Measurements from ENCODE around the gene INS.
A peak's percentile ranks its signal among the peaks of the same experiment; 100 is the strongest.

Gene INS

GRCh38 chr11:2164861-2165555 is 4.0 kb upstream of the INS start:
- DNase-seq (ENCODE audit: low spot score): no peak

DNA sequence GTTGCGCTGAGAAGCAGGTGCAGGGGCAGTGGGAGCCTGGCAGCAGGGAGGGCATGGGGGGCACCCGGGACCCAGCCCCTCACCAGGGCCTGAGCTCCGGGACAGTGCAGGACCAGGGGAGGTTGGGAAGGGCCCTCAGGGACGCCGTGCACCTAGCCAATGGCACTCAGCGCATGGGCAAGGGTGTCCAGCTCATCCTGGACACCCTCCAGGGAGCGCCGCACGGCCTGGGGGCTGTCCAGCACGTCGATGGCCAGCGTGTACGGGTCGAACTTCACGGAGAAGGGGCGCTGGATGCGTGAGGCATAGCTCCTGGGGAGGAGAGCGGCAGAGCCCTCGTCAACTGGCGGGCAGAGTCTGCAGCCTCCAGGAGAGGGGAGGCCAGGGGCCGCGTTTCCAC is 3.1 kb upstream of the INS start:
- no peak for DNase-seq (ENCODE audit: low spot score)

- DNase-seq (ENCODE audit: low spot score): no peak
Observed at GRCh38 chr11:2163428-2163978, 2.5 kb upstream of the INS start.

GRCh38 chr11:2159536-2160413 is 1.2 kb downstream of the INS start:
- no peak for DNase-seq (ENCODE audit: low spot score)

GRCh38 chr11:2158966-2159365 is 2.0 kb downstream of the INS start:
- no peak for DNase-seq (ENCODE audit: low spot score)

DNA sequence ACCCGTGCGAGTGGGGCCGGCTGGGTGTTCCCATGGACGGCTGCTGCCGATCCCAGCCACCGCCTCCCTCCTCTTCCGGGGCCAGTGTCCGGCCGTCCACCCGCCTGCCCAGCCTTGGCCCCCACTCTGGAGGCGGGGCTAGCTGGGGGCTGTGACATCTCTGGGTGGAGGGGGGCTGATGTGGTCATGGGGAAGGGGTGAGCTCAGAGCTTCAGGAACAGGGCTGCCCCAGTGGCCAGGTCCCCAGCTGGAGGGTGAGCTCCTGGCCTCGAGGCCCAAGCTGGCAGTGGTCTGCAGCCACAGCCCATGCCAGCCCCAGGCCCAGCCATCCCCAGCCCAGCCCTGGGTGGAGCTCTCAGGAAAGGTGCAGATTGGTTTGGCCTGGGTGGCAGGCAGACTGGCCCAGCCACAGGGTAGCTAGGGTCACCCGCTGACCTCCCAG is 2.7 kb downstream of the INS start:
- no peak for DNase-seq (ENCODE audit: low spot score)

DNA sequence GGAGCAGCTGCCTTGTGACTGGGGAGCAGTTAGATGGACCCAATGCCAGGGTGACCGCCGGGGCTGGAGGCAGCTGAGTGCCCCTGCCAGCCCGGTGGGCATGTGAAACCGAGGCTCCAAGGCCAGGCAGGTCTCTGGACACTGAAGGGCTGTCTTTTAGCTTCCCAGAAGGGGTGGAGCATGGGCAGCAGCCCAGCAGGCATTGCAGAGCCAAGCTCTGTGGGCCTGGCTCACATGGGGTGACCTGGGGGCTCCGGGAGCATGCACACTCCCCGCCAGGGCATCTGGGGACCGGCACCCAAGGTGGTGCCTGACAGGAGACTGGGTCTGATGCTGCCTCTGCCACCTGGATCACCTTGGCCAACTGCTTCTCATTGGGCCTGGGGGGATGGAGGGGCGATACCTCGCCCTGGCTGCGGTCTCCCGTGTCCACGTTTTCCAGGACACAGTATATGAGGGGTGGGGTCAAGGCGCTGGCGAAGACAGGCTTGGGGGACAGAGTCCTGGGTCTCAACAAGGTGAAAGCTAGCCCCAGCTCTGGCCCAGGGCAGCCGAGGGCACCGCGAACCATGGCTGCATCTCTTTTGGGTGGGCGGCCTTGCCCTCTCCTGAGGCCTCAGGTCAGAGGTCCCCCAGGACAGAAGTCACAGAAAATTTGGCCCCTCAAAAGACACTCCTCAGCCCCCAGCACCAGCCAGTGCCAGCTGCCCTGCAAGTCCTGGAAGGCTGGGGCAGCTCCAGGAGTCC is 3.5 kb downstream of the INS start:
- DNase-seq (ENCODE audit: low spot score): no peak

GRCh38 chr11:2156416-2157182 is 4.4 kb downstream of the INS start:
- peak; percentile 26 for DNase-seq (ENCODE audit: low spot score)

GRCh38 chr11:2155511-2155910 is 5.5 kb downstream of the INS start:
- DNase-seq (ENCODE audit: low spot score): no peak

DNA sequence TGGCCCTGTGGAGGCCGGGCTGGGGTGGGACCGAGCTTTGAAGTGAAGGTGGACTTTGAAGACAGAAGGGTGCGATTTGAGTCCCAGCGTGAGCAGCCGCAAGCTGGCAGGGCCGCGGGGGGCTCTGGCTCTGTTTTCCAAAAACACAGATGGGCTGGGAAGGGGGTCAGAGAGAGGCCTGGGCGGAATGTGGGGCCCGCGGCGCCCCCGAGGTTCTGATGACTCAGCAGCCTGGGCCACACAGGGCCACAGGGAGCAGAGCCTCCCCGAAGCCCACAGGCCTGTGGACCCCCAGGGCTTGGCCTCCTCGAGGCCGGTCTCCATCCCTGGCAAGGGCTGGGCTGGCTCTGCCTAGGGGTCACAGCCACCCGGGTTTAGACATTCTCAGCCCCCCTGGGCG is 6.1 kb downstream of the INS start:
- no peak for DNase-seq (ENCODE audit: low spot score)

DNA sequence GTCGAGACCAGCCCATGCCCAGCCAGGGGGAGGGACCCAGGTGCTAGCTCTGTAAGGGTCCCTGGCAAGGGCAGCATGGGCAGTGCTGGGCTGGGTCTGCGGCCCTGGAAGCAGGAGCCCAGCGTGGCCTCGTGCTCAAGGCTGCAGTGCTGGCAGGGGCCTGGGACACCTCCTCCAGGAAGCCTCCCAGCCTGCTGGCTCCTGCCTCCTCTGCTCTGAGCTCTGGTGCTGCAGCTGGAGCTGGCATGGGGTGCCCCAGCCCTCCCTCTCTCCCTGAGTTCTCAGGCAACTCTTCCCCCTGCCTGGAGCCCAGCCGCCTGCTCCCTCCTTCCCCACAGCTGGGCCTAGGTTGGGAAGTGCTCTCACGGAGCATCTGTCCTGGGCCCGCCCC is 6.8 kb downstream of the INS start:
- DNase-seq (ENCODE audit: low spot score): no peak

DNA sequence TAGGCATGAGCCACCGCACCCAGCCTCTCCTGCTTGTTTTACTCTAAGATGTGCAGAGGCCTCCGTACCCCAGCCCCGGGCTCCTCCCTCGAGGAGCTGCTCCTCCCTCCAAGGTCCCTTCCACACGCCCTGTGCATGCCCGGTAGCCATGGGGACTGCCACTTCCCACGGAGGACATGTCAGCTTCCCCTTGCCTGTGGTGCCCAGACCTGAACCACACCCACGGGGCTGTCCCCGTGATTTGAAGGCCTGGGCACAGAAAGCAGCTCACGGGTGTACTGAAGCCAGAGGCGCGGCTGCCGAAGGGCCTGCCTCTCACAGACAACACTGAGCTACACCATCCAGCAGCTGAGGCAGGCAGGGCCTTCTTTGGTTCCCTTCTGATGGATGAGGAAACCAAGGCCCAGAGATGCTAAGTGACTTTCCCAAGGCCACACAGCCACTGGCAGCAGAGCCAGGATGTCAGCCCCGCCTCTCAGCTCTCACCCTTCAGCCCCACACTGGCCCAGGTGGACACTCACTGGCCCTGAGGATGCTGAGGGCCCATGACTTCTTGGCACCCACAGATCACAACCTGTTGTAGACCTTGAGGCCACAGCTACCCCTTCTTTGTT is 7.3 kb downstream of the INS start:
- DNase-seq (ENCODE audit: low spot score): no peak

GRCh38 chr11:2151500-2152257 is 9.3 kb downstream of the INS start:
- DNase-seq (ENCODE audit: low spot score): peak; percentile 75

DNA sequence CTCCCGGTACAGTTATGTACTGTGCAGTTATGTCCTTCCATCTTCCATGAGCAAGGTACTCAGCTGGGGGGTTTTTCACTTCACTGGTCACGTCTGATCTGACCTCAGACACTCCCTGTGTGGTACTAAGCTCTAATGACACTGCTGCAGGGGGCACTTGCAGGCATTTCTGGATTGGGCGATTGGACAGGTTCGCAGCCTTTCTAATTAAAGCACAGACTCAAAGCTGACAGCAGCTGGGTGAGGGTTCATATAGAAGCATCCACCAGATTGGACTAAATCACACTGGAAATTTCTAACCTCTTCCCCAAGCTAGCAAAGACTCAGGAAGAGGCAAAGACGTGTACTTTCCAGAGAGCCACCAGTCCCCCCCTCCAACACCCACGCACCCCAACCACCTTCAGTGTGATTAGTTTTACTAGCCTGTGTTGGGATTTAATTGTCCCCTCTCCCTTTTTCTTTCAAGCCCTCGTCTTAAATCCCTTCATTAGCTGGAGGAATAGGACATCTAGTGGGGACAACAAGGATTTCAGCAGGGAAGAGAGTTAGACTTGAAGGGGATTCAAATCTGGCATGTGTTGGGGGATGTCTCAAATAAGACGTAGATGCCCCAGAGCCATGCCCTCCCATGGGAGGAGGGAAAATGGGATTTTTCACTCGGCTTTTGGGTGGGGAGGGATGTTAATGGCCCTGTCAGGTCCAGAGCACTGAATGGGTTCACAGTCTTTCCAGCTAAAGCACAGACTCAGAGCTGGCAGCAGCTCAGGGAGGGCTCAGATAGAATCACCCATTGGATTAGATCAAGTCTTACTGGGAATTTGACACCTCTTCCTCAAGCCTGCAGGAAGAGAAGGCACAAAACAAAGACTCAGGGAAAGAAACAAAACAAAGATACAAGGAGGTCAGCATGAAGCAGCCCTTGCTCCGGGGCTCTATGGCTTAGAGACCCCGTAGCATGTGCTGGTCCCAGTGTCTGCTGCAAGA is 10.9 kb downstream of the INS start:
- DNase-seq (ENCODE audit: low spot score): no peak

DNA sequence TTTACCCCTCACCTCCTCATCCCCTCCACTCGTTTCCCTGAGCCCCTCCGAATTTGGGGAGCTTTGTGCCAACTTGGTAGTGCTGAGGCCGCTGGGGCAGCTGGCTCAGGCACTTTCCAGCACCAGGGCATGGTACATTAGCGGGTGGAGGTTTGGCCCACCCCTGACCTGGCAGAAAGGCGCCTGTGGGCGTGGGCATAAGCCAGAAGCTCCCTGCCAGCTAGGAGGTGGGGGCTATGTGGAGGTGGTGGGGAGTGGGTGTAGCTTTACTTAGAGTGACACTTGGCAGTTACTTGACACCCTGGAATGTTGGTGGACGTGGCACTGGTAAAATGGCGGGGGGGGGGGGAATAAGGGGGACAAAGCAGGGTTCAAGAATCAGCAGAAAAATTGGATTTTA is 11.5 kb downstream of the INS start:
- no peak for DNase-seq (ENCODE audit: low spot score)

GRCh38 chr11:2148595-2148994 is 12.4 kb downstream of the INS start:
- no peak for DNase-seq (ENCODE audit: low spot score)

DNA sequence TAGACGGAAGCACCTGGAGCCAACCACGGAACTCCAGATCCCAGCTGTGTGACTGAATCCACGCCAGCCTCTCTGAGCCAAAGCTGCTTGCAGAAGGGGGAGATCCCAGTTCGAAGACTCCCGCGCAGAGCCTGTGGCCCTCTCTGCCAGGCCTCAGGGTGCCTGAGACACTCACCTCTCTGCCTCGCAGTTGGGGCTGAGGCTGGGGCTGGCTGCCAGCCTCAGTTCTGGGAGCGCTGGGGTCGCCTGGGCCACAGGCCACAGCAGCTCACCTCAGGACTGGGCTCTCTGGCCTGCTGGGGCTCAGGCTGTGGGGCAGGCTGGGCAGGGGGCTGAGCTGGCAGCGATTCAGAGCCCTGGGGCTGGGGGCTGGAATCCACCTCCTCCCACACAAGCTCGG is 13.6 kb downstream of the INS start:
- no peak for DNase-seq (ENCODE audit: low spot score)

GRCh38 chr11:2146051-2146450 is 15.0 kb downstream of the INS start:
- no peak for DNase-seq (ENCODE audit: low spot score)

GRCh38 chr11:2144544-2145248 is 16.3 kb downstream of the INS start:
- DNase-seq (ENCODE audit: low spot score): no peak

Measured in CD4-positive, alpha-beta T cell treated with Interleukin-6 at 100 ng/mL for 8 hours (primary cell).